K562 (cell line): Measurements from ENCODE around the gene TUBB4B. TPM values are rescaled to one million over a fixed set of nuclear protein-coding genes. Genes with fewer than 3 reads are reported as not detected.

Experiments
- BRCA1 ChIP-seq, 2 experiments: fragments of 450-650 bp in 1 of 2; sonication (generic) in 1 of 2; formaldehyde crosslinking in 1 of 2; IDR thresholded peaks; 2 replicates each; pipeline versions ENCODE4 v1.5.0 to v1.6.1; 2017 to 2020; ENCODE audit warnings: mild to moderate bottlenecking in 1 of 2, missing genetic modification reagents in 1 of 2
- CCNT2 ChIP-seq: IDR thresholded peaks from 2 replicates; pipeline ENCODE4 v1.6.1; 2011; ENCODE audit warnings: borderline replicate concordance, low read depth, mild to moderate bottlenecking, moderate library complexity, mixed read lengths, low read length; ENCODE audit not compliant: insufficient read length; ENCODE audit errors: extremely low read depth
- FOSL1 ChIP-seq: fragments of 200-800 bp; sonication (Bioruptor generic); conservative IDR thresholded peaks from 2 replicates; pipeline ENCODE4 v1.6.1; 2016; ENCODE audit warnings: missing genetic modification characterization, missing compliant biosample characterization
- HNRNPK ChIP-seq: fragments of 200-400 bp; formaldehyde crosslinking; IDR thresholded peaks from one replicate; pipeline ENCODE4 v1.6.1; 2018; ENCODE audit warnings: mild to moderate bottlenecking, low read depth, low read length; ENCODE audit not compliant: poor library complexity, severe bottlenecking
- MAFF ChIP-seq: IDR thresholded peaks from 2 replicates; pipeline ENCODE4 v1.6.1; 2012; ENCODE audit warnings: low read length, improper control_type of control experiment
- NFIC ChIP-seq: fragments of 450-650 bp; IDR thresholded peaks from 2 replicates; pipeline ENCODE4 v1.6.1; 2017; ENCODE audit warnings: mild to moderate bottlenecking, inconsistent platforms
- POLR2AphosphoS2 ChIP-seq: IDR thresholded peaks from 2 replicates; pipeline ENCODE4 v1.6.1; 2012; ENCODE audit warnings: low read length, improper control_type of control experiment
- PURB ChIP-seq: sonication (generic); formaldehyde crosslinking; IDR thresholded peaks from 2 replicates; pipeline ENCODE4 v1.9.0; 2021; ENCODE audit warnings: low read depth, mild to moderate bottlenecking, missing genetic modification reagents
- TBL1XR1 ChIP-seq, 2 experiments: IDR thresholded peaks; 2 replicates each; pipeline ENCODE4 v1.6.1; 2012; ENCODE audit warnings: improper control_type of control experiment in 2 of 2, low read length in 2 of 2, mild to moderate bottlenecking in 1 of 2
- ZNF212 ChIP-seq: fragments of 450-650 bp; formaldehyde crosslinking; IDR thresholded peaks from 2 replicates; pipeline ENCODE4 v1.4.0; 2020; ENCODE audit warnings: mild to moderate bottlenecking
- polyA plus RNA-seq, 8 experiments: library from polyadenylated mRNA; depleted of rRNA in 4 of 8; stranded (reverse) in 5 of 8; unstranded in 3 of 8; fragments of >200 nt; fragmentation: Nextera tagmentation in 2 of 8; fragmentation: Illumina TruSeq in 1 of 8; extraction: Ambion mirVana in 2 of 8; extraction: Trizol in 1 of 8; gene quantifications; 2 replicates each; pipeline versions ENCODE4 v1.2.1 to v1.2.3, GENCODE V29; 2011 to 2014; ENCODE audit warnings: inconsistent platforms in 1 of 8, missing spikeins in 1 of 8
- total RNA-seq, 7 experiments: library from RNA; depleted of rRNA in 6 of 7; stranded (reverse); fragments of >200 nt in 6 of 7; fragmentation: Illumina TruSeq in 2 of 7; extraction: Trizol in 2 of 7; gene quantifications; 2 replicates each; pipeline versions ENCODE4 v1.2.1 to v1.2.3, GENCODE V29; 2011 to 2021; ENCODE audit warnings: low replicate concordance in 1 of 7
- TF ChIP-seq, protein P1 (sequence below): sonication (generic); formaldehyde crosslinking; IDR thresholded peaks from 2 replicates; pipeline ENCODE4 v1.8.1; 2023; ENCODE audit warnings: missing genetic modification reagents, mild to moderate bottlenecking, borderline replicate concordance
- TF ChIP-seq, protein P2 (sequence below): fragments of 250-450 bp; sonication (Bioruptor Pico); IDR thresholded peaks from 2 replicates; pipeline ENCODE4 v1.5.0; 2021; ENCODE audit warnings: mild to moderate bottlenecking, moderate library complexity
- TF ChIP-seq, protein P3 (sequence below): fragments of 250-450 bp; sonication (Bioruptor Pico); IDR thresholded peaks from 2 replicates; pipeline ENCODE4 v1.8.0; 2022; ENCODE audit warnings: inconsistent platforms
- TF ChIP-seq, protein P4 (sequence below): sonication (generic); formaldehyde crosslinking; IDR thresholded peaks from 2 replicates; pipeline ENCODE4 v1.8.0; 2023; ENCODE audit warnings: mild to moderate bottlenecking, missing genetic modification reagents

Gene TUBB4B
- total and polyA plus RNA-seq, 9 of the 15 experiments (the other 6 are each of a cell fraction or from before 2014, with no cell fraction given): 24.1 to 443 (median 268) TPM

DNA sequence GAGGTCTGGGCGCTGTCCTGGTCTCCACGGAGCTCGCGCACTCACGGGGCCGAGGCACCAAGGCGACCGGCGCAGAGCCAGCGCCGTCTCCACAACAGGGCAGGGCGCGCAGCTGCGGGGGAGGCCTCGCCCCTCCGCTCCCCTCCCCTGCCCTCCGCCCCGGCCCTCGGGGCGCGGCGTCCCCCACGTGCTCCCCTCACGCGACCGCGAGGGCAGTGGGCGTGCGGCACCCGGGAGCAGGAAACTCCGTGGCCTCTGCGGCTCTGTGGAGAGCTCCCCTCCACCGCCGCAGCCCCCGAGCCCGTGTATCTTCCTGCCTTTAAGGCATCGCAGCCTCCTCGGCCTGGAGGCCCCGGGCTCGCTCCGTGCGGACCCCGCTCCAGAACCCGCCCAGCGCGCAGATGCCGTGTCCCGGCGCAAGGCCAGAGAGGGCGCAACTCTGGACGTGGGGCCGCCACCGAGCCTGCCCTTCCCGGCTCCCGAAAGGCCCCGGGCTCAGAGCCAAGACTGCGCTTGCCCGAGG lies 708 bp upstream of the TUBB4B start (continued):
- TF ChIP-seq, protein P1, sequence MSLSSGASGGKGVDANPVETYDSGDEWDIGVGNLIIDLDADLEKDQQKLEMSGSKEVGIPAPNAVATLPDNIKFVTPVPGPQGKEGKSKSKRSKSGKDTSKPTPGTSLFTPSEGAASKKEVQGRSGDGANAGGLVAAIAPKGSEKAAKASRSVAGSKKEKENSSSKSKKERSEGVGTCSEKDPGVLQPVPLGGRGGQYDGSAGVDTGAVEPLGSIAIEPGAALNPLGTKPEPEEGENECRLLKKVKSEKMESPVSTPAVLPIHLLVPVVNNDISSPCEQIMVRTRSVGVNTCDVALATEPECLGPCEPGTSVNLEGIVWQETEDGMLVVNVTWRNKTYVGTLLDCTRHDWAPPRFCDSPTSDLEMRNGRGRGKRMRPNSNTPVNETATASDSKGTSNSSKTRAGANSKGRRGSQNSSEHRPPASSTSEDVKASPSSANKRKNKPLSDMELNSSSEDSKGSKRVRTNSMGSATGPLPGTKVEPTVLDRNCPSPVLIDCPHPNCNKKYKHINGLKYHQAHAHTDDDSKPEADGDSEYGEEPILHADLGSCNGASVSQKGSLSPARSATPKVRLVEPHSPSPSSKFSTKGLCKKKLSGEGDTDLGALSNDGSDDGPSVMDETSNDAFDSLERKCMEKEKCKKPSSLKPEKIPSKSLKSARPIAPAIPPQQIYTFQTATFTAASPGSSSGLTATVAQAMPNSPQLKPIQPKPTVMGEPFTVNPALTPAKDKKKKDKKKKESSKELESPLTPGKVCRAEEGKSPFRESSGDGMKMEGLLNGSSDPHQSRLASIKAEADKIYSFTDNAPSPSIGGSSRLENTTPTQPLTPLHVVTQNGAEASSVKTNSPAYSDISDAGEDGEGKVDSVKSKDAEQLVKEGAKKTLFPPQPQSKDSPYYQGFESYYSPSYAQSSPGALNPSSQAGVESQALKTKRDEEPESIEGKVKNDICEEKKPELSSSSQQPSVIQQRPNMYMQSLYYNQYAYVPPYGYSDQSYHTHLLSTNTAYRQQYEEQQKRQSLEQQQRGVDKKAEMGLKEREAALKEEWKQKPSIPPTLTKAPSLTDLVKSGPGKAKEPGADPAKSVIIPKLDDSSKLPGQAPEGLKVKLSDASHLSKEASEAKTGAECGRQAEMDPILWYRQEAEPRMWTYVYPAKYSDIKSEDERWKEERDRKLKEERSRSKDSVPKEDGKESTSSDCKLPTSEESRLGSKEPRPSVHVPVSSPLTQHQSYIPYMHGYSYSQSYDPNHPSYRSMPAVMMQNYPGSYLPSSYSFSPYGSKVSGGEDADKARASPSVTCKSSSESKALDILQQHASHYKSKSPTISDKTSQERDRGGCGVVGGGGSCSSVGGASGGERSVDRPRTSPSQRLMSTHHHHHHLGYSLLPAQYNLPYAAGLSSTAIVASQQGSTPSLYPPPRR (CRISPR knock-in tag): no peak
- TF ChIP-seq CCNT2: peak; percentile 49
- TF ChIP-seq, protein P2, sequence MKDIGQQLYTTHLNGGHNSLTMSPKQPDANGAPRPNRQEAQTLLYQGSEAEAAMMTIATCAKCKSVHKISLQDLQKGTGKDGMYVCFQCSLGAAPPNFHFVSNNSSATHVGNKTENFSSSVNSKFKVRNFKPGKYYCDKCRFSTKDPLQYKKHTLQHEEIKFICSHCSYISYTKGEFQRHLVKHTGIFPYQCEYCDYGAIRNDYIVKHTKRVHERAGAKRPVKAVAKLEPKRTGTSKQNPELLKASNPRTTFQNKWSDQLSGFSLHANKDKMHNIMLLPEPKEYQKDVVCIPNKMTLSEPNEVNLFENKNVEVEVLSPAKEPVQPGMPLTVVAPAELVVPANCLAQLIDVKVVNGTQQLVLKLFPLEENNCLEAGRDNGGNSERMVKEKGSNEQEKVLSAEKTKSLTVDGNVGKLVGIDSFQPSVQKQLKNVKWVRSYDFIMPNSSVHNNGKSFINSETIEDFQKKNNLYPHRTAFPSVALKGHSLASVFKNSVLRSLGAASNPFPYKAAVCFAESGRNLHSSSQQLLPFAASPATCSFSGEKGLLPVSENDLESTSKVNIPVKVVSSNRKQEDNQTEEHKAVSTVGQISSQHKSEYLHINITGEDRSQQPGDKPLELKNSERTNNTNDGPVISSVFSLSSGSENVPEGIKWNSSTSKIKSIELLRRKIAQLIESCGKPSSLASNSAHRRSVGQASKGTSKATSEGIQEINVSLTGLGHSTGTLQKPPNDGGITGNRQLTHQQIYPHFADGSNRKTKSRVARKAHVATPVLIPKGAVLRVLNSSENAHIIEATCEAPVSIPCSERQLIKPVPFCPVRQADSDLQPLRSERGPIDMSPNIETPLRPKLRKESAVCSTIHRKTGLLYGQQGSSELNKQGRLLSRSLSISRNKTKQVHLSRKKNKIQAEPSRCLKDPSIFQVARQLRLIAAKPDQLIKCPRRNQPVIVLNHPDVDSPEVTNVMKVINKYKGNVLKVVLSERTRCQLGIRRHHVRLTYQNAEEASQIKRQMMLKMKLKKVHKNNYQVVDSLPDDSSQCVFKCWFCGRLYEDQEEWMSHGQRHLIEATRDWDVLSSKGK (CRISPR knock-in tag): no peak
- no peak for TF ChIP-seq BRCA1 (IDR thresholded peaks at IDR 0.05)
- TF ChIP-seq BRCA1 (CRISPR knock-in tag; IDR thresholded peaks at IDR 0.05): no peak
- TF ChIP-seq TBL1XR1 (IDR thresholded peaks at IDR 0.05; ENCODE audit: low read length in 2 of 2): no peak
- no peak; the same call in 1 of the 2 replicates for TF ChIP-seq FOSL1 (tag)
- TF ChIP-seq PURB (CRISPR knock-in tag): no peak
- TF ChIP-seq, protein P3, sequence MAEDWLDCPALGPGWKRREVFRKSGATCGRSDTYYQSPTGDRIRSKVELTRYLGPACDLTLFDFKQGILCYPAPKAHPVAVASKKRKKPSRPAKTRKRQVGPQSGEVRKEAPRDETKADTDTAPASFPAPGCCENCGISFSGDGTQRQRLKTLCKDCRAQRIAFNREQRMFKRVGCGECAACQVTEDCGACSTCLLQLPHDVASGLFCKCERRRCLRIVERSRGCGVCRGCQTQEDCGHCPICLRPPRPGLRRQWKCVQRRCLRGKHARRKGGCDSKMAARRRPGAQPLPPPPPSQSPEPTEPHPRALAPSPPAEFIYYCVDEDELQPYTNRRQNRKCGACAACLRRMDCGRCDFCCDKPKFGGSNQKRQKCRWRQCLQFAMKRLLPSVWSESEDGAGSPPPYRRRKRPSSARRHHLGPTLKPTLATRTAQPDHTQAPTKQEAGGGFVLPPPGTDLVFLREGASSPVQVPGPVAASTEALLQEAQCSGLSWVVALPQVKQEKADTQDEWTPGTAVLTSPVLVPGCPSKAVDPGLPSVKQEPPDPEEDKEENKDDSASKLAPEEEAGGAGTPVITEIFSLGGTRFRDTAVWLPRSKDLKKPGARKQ (CRISPR knock-in tag): no peak
- TF ChIP-seq NFIC: peak; percentile 94
- TF ChIP-seq MAFF: no peak
- TF ChIP-seq ZNF212 (CRISPR knock-in tag): peak; percentile 77; the same call in 1 of the 2 replicates
- TF ChIP-seq HNRNPK: peak; percentile 7
- TF ChIP-seq, protein P4, sequence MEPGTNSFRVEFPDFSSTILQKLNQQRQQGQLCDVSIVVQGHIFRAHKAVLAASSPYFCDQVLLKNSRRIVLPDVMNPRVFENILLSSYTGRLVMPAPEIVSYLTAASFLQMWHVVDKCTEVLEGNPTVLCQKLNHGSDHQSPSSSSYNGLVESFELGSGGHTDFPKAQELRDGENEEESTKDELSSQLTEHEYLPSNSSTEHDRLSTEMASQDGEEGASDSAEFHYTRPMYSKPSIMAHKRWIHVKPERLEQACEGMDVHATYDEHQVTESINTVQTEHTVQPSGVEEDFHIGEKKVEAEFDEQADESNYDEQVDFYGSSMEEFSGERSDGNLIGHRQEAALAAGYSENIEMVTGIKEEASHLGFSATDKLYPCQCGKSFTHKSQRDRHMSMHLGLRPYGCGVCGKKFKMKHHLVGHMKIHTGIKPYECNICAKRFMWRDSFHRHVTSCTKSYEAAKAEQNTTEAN (CRISPR knock-in tag): 0 out of 2 replicates have a peak, but pooled peaks have one; percentile 78
- TF ChIP-seq POLR2AphosphoS2: no peak
